ENCODE measurements around the gene XPNPEP1.

XPNPEP1 gene

DNA sequence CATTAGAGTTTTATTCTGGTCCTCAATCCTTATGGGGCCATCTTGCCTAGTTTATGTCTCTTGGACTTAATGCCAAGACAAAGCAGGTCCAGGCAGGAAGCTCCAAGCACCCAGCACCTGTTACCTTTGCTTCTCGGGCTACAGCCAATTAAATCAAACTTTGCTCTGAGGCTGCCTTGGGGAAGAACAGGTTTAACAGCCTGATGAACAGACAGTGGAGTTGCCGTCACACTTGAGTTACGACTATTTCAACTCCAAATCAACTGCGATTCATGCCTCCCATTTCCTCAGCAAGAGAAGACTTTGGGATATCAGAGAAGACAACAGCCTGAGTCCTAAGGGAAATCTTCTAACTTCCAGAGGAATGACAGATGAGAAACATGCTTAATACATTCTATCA, 62.2 kb downstream of the XPNPEP1 start:
- DNase-seq, result no peak

DNA sequence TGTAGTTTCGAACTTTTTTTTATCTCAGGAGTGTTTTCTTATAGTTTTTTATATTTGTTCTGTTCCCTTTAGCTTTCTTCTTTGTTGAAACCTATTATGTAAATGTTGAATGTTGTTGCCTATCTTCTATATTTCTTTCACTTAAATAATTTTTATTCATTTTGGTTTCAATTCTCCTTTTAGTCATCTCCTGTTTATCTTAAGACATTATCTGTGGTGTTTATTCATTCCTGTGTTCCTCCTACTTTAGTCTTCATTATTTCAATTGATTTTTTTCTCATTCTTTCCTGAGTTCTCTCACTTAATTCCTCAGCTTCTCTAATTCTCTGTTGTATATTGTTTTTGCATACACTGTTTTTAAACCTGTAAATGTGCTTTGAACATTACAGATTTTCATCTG, 64.1 kb downstream of the XPNPEP1 start:
- DNase-seq, result no peak

DNA sequence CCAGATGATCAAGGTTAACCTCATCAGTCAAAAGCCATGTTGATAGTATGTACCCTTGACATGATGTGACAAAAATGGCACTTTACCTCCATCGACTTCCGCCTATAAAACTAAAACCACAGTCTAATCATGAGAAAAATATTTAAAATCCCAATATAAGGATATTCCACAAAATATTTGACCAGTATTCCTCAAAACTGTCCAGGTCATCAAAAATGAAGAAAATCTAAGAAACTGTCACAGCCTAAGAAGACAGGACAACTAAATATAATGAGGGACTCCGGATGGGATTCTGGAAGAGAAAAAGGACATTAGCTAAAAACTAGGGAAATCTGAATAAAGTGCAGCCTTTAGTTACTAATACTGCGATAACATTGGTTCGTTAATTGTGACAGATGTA, 67.6 kb downstream of the XPNPEP1 start:
- DNase-seq, result no peak

DNA sequence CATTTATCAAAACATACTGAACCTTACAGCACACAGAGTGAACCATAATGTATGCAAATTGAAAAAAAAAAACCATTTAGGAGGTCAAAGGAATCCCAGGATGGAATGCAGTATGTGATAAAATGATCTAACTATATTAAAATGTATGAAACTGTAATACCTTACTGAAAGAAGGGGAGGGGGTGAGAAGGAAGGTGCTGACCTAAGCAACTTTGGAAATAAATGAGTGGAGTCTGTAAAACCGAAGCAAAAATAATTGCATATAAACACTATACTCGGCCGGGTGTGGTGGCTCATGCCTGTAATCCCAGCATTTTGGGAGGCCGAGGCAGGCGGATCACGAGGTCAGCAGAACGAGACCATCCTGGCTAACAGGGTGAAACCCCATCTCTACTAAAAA, 69.4 kb downstream of the XPNPEP1 start:
- no peak for DNase-seq

DNA sequence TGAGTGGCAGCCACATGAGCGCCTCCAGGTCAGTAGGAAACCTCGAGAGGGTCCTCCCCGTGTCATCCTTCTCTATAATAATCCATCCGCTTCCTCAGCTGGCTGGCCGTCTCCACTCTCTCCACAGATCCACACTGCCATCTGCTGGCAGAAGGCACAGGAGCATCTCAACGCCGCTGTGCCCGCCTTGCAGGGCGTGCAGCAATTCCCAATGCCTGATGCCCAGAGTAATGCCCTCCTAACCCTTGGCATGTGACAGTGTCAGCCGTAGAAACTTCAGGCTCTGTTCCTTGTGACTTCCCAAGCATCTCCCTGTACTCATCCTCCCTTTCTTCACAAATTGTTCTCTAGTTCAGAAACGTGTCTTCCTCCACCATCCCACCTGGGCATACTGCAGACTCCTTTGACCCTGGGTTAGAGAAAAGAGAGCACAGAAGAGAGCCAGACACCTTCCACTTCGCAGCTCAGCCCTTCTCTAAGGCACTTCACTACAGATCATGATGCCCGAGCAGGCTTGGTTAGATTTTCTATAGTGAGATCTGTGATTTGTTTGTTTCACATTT, 70.8 kb downstream of the XPNPEP1 start:
- DNase-seq, result peak; percentile 88

DNA sequence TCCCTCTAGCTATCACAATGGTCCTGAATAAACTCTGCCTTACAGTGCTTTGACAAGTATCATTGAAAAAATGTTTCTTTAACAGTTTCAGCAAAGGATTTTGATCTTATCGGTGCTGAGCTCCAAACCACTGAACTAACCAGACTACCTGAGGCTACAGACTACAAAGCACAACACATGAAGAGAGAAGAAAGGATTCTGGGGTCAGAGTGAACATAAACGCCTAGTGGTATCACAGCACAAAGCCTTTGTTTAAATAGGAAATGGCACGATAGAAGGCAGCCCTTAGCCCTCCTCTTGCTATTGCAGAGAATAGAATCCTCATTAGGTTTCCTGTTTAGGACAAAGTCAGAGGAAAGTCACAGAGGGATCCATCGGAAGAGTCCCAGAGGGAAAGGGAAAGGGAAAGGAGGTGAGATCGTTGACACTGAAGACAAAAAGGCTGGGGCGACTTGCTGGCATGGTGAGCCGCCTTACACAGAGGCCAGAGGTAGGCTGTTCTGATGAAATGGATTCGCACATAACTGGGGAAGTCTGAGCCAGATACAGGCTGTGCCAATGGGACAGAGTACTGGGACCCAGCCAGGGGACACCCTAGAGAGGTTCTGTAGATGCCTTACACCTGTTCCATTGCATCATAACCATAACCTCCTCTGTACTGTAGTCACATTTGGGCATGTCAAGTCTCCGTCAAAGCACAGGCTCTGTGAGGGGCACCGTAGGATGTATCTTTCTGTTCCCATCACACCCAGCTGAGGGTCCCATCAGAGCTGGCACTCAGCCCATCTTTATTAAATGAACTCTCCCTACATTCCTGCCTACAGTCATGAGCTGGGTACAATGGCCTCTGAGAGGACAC, 71.5 kb downstream of the XPNPEP1 start:
- no peak for DNase-seq

DNA sequence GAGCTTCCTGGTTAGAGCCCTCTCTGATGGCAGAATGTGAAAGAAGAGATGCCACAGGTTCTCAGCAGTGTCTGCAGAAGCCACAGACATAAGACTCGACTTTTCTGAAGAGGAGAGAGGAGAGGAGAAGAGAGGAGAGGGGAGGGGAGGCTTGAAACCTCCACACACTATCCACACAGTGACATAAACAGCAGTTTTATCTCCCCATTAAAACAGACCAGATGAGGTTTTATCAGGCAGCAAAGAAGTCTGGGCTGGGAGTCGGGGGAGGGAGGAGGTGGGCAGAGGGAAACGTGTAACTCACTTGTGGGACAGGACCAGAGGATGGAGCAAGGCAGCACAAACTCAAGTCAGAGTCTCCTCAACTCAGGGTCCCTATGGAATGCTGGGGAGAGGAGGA, 76.5 kb downstream of the XPNPEP1 start:
- DNase-seq, result no peak

DNA sequence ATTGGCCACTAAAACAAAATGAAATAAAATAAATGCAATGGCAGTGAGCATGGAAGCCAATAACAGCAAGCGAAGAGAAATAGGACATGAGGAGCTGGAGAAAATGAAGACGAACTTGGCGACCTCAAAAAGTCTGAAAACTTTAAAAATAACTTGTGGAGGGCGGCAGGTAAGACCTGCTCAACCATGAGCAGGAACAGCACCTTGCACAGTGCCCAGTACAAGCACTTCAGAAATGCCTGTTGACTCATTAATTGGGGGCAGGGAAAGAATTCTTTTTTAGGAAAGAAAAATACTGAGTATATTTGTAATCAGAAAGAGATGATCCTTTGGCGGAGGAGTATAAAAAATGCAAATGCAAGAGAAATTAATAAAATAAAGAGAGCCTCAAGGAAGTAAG, 78.0 kb downstream of the XPNPEP1 start:
- DNase-seq, result no peak

DNA sequence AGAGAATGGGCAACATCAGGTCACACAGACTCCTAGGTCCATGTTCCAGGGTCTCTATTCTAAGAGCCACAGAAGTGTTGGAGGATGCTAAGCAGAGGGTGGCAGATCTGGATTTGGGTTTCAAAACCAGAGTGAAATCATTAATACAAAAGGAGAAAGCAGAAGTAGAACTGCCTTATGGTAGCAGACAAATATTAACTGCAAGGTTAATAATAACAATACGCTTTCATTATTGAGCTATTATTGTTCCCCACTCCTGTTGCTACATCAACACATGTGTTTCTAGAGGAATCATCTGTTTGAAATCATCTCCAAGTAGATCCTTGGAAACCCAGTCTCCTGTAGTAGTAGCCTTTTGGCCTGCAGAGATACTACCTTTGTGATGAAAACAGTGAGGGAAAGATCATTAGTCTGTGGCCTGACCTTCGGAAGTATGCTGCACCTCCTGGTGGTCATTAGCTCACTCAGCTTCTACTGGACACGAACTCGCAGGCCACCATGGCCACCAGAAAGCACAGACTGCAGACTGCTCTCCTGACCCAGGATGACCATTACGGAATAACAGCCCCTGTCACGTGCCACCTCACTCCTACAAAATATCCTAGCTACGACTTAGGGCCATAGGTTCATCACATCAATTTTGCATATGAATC, 84.6 kb downstream of the XPNPEP1 start:
- no peak for DNase-seq

DNA sequence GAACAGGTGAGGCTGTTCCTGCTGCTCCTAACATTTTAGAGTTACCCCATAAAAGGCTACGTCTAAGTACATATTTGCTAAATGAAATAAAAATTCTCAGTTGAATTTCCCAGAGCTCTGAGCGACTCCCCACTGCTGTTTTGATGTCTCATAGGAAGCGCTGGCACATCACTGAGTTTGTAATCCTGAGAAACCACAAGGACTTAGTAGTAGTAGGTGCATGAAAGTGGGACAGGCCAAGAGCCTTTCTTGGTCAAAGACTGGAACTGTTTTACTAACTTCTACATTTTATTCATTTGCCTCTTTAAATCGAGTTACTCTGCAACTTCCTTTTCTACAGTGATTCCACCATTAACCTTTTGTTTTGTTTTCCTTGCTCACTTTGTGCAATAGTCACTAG, 85.9 kb downstream of the XPNPEP1 start:
- DNase-seq, result no peak

DNA sequence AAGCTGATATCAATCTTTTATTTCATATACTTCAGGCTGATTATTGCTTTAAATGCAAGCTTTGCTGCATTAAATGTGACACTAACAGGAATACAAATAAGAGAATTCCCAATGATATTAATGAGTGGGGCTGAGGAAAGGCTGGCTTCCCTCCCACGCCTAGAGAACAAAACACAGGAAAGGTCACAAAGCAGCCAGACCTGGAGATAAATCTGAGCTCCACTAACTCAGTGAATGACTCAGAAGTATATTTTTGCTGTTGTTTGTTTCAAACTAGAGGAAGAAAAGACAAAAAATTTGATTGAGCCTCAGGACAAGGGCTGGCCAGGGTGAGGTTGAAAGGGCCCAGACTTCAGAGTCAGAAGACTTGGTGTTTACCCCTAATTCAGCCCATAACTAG, 88.1 kb downstream of the XPNPEP1 start:
- DNase-seq, result no peak

DNA sequence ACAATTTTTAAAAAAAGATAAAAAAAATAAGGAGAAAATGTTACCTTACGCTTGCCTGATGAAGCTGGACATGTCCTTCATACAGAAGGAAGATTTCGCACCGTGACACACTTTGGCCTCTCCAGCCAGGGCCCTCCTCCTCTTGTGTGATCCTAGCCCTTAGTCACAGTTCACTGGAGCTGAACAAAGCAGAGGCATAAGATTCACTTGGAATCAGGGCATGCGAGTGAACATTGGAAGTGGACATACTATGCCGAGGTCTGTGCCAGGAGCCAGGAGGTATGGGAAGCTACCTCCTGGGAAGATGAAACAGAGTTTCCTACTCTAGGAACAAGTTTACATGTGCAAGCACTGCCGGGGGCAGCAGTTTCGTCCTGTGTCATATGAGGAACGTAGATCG, 91.5 kb downstream of the XPNPEP1 start:
- no peak for DNase-seq

DNA sequence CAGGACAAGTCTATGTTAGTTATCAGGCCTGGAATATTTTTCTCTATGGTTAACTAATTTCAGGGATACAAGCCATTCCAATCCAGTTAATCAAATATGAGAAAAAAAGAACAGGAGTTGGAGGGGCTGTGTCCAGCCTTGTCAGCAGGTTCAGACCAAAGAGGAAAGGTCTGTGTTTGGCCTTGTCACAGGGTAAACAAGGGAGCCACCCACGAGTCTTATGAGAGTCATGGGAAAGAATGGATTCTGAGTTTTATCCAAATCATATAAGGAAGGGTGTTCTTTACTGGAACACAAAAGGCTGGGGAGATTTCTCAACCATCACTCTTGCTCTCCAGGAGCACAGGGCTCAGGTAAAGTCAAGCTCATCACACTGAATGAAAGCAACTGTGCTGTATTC, 99.1 kb downstream of the XPNPEP1 start:
- no peak for DNase-seq

DNA sequence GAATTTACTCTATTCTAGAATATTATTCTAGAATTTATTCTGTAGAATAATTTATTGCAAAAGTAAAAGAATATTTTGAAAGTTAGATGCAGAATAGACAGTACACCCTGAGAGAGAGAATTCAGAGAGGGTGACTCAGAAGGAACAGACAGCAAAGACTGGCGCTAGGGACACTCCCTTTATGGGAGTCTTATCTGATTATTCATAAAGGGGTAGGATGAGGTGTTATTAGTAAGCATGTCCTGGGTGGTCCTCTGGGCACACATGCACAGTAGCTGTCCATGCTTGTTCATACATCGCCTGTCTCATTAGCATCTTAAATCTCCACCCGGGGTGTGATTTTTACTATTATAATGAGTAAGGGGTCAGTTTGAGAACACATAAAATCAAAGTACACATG, 100.1 kb downstream of the XPNPEP1 start:
- DNase-seq, result no peak

DNA sequence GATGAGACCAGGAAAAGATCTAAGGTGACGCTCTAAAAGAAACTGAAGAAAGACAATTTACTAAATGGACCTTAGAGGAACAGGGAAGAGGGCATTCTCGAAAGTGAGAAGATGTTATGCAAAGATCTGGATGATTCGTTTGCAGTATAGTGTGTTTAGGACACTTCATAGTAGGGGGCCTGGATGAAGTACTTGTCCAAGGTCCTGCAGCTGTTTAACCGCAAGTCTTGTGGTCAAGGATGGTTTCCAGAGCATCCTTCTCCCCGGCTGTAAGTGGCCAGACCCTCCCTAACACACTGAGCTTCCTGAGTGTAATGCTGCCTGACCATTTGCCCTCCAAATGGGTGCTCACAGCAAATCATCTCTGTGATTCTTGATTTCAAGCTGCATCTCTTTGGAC, 101.6 kb downstream of the XPNPEP1 start:
- no peak for DNase-seq

DNA sequence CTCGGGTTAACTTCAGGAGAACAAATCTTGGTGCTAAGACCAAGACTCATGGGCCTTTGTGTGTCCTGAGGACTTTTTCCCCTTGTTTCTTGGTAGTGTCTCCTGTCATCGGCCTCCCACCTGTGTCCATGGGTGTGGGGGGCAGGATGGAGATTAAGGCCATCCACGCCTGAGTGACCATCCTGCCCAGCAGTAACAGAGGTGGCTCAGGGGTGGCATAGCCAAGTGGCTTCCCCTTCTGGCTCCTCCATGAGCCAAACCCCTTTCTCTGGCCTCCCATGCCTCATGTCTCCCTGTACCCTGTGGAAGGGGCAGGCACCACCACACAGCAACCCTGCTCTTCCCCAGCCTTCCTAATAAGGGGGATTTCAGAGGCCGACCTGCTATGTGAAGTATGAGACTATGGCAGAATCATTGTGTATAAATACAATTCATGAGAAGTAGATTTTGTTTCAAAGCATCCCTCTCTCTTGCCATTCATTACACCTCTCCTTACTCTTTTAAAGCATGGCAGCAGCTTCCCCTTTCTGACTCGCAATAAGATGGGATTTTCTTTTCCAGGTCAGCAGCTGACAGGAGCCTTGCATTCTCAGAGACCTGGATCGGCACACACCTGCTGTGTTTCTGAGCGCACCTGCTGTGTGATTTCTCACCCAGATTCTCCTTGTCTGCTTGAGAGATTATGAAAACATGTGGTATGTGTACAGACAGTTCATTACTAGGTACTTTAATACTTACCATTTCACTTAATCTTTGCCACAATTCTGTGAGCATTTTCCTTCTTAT, 102.5 kb downstream of the XPNPEP1 start:
- no peak for DNase-seq

DNA sequence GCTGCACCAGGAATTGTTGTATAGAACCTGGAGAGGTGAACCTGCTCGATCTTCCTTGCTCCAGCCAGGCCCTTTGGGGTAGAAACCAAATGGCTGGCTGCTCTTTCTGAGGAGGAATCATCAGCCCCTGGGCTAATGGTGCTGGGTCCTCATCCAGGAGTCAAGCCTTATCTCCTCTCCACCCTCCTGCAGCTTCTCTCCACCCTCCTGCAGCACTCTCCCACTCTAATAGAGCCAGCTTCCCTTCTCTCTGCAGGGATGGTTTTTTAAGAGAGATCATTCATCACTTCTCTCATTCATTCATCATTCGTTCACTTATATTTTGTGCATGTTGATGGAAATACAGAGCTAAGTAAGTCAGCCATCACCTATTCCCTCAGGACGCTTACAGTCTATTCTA, 103.5 kb downstream of the XPNPEP1 start:
- DNase-seq, result no peak
